ENCODE data around the gene KCNAB1. TPM values are rescaled to one million over a fixed set of nuclear protein-coding genes. Genes with fewer than 3 reads are reported as not detected.
A peak's percentile ranks its signal among the peaks of the same experiment; 100 is the strongest.
"Not testable (repeated sequence)": the region's sequence is repeated elsewhere in the genome, so short reads cannot be mapped to it uniquely, and the experiment has no call there.

KCNAB1 gene
- total RNA-seq, 1 experiment from 2014 or later: 1.0 TPM

DNA sequence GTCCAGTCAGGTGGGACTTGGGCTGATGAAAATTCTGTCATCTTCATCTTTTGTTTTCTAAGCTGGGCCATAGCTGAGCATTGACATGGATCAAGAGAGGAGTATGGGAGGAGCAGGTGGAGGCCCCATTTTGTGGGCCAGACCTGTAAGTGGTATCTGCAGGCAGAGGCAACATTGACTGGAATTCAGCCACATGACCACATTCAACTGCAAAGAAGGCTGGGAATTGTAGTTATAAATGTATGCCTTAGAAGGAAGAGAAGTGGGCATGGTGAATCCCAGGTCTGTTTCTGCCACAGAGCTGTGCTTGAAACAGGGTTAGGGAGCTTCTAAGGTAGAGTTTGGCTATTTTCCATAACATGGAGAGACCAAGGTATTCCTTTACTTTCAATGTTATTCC lies 11.4 kb downstream of the KCNAB1 start:
- H3K27me3 Mint-ChIP-seq (ENCODE audit: low read depth): no peaks in the 10 kb centered on the region
- no peaks in the 10 kb centered on the region for H3K36me3 Mint-ChIP-seq
- POLR2A ChIA-PET: no interaction called here
- H3K4me1 Mint-ChIP-seq: no peaks in the 10 kb centered on the region
- H3K4me3 Mint-ChIP-seq: no peak overlapping the region
- CTCF ChIA-PET: interaction anchor here (0.6 to 1.6 kb wide), 3 partner anchors 18 to 121 kb away, joined by 3 to 7 read pairs (median 3); no protein-coding TSS in a partner anchor
- H3K9me3 Mint-ChIP-seq: no peaks in the 10 kb centered on the region
- no peak overlapping the region for H3K27ac Mint-ChIP-seq
- ATAC-seq (no peak; the same call in 1 of the 2 replicates), DNase-seq (ENCODE audit: low spot score) (no peak)
- TF ChIP-seq, protein P1, sequence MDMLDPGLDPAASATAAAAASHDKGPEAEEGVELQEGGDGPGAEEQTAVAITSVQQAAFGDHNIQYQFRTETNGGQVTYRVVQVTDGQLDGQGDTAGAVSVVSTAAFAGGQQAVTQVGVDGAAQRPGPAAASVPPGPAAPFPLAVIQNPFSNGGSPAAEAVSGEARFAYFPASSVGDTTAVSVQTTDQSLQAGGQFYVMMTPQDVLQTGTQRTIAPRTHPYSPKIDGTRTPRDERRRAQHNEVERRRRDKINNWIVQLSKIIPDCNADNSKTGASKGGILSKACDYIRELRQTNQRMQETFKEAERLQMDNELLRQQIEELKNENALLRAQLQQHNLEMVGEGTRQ (CRISPR knock-in tag; IDR thresholded peaks at IDR 0.05): peak; percentile 81
- TF ChIP-seq, protein P2, sequence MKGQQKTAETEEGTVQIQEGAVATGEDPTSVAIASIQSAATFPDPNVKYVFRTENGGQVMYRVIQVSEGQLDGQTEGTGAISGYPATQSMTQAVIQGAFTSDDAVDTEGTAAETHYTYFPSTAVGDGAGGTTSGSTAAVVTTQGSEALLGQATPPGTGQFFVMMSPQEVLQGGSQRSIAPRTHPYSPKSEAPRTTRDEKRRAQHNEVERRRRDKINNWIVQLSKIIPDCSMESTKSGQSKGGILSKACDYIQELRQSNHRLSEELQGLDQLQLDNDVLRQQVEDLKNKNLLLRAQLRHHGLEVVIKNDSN (CRISPR knock-in tag; IDR thresholded peaks at IDR 0.05): peak; percentile 74
- TF ChIP-seq ZNF232 (CRISPR knock-in tag; IDR thresholded peaks at IDR 0.05): no peak
- TF ChIP-seq, protein P3, sequence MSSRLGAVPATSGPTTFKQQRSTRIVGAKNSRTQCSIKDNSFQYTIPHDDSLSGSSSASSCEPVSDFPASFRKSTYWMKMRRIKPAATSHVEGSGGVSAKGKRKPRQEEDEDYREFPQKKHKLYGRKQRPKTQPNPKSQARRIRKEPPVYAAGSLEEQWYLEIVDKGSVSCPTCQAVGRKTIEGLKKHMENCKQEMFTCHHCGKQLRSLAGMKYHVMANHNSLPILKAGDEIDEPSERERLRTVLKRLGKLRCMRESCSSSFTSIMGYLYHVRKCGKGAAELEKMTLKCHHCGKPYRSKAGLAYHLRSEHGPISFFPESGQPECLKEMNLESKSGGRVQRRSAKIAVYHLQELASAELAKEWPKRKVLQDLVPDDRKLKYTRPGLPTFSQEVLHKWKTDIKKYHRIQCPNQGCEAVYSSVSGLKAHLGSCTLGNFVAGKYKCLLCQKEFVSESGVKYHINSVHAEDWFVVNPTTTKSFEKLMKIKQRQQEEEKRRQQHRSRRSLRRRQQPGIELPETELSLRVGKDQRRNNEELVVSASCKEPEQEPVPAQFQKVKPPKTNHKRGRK (CRISPR knock-in tag; IDR thresholded peaks at IDR 0.05; ENCODE audit: borderline replicate concordance): no peak

GRCh38 chr3:156132313-156132712 lies 11.9 kb downstream of the KCNAB1 start:
- no peaks in the 10 kb centered on the region for H3K4me1 Mint-ChIP-seq
- ChIA-PET POLR2A (no interaction called here), CTCF (interaction anchor here (0.6 to 1.6 kb wide), 2 partner anchors 40 to 122 kb away, joined by 3 to 7 read pairs; no protein-coding TSS in a partner anchor)
- H3K4me3 Mint-ChIP-seq: no peak overlapping the region
- ATAC-seq (no peak), DNase-seq (ENCODE audit: low spot score) (no peak)
- no peaks in the 10 kb centered on the region for H3K9me3 Mint-ChIP-seq
- H3K36me3 Mint-ChIP-seq: no peaks in the 10 kb centered on the region
- TF ChIP-seq MYBL2 (CRISPR knock-in tag; IDR thresholded peaks at IDR 0.05) (no peak), SP1 (CRISPR knock-in tag; conservative IDR thresholded peaks at IDR 0.05) (no peak), HMGXB4 (CRISPR knock-in tag; IDR thresholded peaks at IDR 0.05) (no peak)
- no peaks in the 10 kb centered on the region for H3K27me3 Mint-ChIP-seq (ENCODE audit: low read depth)
- no peak overlapping the region for H3K27ac Mint-ChIP-seq

- Mint-ChIP-seq H3K4me3 (no peak overlapping the region), H3K4me1 (no peaks in the 10 kb centered on the region), H3K9me3 (no peaks in the 10 kb centered on the region), H3K27me3 (ENCODE audit: low read depth) (no peaks in the 10 kb centered on the region), H3K27ac (no peak overlapping the region), H3K36me3 (no peaks in the 10 kb centered on the region)
- TF ChIP-seq, protein P4, sequence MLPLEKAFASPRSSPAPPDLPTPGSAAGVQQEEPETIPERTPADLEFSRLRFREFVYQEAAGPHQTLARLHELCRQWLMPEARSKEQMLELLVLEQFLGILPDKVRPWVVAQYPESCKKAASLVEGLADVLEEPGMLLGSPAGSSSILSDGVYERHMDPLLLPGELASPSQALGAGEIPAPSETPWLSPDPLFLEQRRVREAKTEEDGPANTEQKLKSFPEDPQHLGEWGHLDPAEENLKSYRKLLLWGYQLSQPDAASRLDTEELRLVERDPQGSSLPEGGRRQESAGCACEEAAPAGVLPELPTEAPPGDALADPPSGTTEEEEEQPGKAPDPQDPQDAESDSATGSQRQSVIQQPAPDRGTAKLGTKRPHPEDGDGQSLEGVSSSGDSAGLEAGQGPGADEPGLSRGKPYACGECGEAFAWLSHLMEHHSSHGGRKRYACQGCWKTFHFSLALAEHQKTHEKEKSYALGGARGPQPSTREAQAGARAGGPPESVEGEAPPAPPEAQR (CRISPR knock-in tag; IDR thresholded peaks at IDR 0.05): no peak
- TF ChIP-seq MYBL2 (CRISPR knock-in tag; IDR thresholded peaks at IDR 0.05): no peak
- DNase-seq (ENCODE audit: low spot score): no peak
- no peak for ATAC-seq
- CTCF ChIA-PET: interaction anchor here (1.6 kb wide), 1 partner anchor 122 kb away, joined by 7 read pairs; no protein-coding TSS in a partner anchor
- POLR2A ChIA-PET: no interaction called here
Measured at GRCh38 chr3:156133076-156133475, 12.7 kb downstream of the KCNAB1 start.

GRCh38 chr3:156135921-156136638 lies 15.7 kb downstream of the KCNAB1 start:
- CTCF ChIA-PET: interaction anchor here (0.6 to 1.2 kb wide), 2 partner anchors 9 to 15 kb away, joined by 3 read pairs; no protein-coding TSS in a partner anchor

GRCh38 chr3:156137397-156137796 lies 17.0 kb downstream of the KCNAB1 start:
- H3K4me1 Mint-ChIP-seq; H3K27me3 Mint-ChIP-seq (ENCODE audit: low read depth); ATAC-seq; H3K27ac Mint-ChIP-seq; H3K9me3 Mint-ChIP-seq; H3K36me3 Mint-ChIP-seq; DNase-seq (ENCODE audit: low spot score); POLR2A ChIA-PET; H3K4me3 Mint-ChIP-seq: not testable (repeated sequence)
- CTCF ChIA-PET: interaction anchor here (0.5 to 2.1 kb wide), 3 partner anchors 13 to 91 kb away, joined by 3 to 8 read pairs (median 5); no protein-coding TSS in a partner anchor

More at GRCh38 chr3:156135921-156136638, 15.7 kb downstream of the KCNAB1 start:
- no peaks in the 10 kb centered on the region for H3K36me3 Mint-ChIP-seq
- no peaks in the 10 kb centered on the region for H3K9me3 Mint-ChIP-seq
- TF ChIP-seq PRRX2 (CRISPR knock-in tag; IDR thresholded peaks at IDR 0.05) (no peak), JUN (CRISPR knock-in tag; IDR thresholded peaks at IDR 0.05) (no peak), ZNF219 (CRISPR knock-in tag; IDR thresholded peaks at IDR 0.05; ENCODE audit: borderline replicate concordance) (no peak)
- TF ChIP-seq, protein P5, sequence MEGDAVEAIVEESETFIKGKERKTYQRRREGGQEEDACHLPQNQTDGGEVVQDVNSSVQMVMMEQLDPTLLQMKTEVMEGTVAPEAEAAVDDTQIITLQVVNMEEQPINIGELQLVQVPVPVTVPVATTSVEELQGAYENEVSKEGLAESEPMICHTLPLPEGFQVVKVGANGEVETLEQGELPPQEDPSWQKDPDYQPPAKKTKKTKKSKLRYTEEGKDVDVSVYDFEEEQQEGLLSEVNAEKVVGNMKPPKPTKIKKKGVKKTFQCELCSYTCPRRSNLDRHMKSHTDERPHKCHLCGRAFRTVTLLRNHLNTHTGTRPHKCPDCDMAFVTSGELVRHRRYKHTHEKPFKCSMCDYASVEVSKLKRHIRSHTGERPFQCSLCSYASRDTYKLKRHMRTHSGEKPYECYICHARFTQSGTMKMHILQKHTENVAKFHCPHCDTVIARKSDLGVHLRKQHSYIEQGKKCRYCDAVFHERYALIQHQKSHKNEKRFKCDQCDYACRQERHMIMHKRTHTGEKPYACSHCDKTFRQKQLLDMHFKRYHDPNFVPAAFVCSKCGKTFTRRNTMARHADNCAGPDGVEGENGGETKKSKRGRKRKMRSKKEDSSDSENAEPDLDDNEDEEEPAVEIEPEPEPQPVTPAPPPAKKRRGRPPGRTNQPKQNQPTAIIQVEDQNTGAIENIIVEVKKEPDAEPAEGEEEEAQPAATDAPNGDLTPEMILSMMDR (IDR thresholded peaks at IDR 0.05): peak; percentile 47; the same call in 1 of the 2 replicates
- ATAC-seq (peak; percentile 71), DNase-seq (ENCODE audit: low spot score) (peak; percentile 32)
- H3K4me1 Mint-ChIP-seq: no peaks in the 10 kb centered on the region
- no peak overlapping the region for H3K27ac Mint-ChIP-seq
- H3K4me3 Mint-ChIP-seq: no peak overlapping the region
- POLR2A ChIA-PET: no interaction called here
- H3K27me3 Mint-ChIP-seq (ENCODE audit: low read depth): no peaks in the 10 kb centered on the region

All from WTC11 (cell line).